HG03064 (cell line): Measurements from ENCODE around the gene ZNF157.

ENCODE experiments used
- ATAC-seq: cut with Tn5 transposase; IDR thresholded peaks from one replicate; pipeline ENCODE4 v1.9.1; 2021; ENCODE audit warnings: low read depth; ENCODE audit not compliant: unreplicated experiment

The ZNF157 gene

GRCh38 chrX:47446431-47446830, 76.1 kb downstream of the ZNF157 start:
- ATAC-seq, result no peak

GRCh38 chrX:47446971-47447370, 76.6 kb downstream of the ZNF157 start:
- no peak for ATAC-seq

GRCh38 chrX:47447607-47448006, 77.2 kb downstream of the ZNF157 start:
- no peak for ATAC-seq

- no peak for ATAC-seq
Observed at GRCh38 chrX:47448165-47448806, 77.9 kb downstream of the ZNF157 start.

GRCh38 chrX:47452112-47452511, 81.7 kb downstream of the ZNF157 start:
- no peak for ATAC-seq

GRCh38 chrX:47456080-47456479, 85.7 kb downstream of the ZNF157 start:
- no peak for ATAC-seq

GRCh38 chrX:47458528-47458927, 88.2 kb downstream of the ZNF157 start:
- no peak for ATAC-seq

GRCh38 chrX:47460561-47460960, 90.2 kb downstream of the ZNF157 start:
- ATAC-seq, result no peak
